ENCODE data around the gene KIT.

The KIT gene

DNA sequence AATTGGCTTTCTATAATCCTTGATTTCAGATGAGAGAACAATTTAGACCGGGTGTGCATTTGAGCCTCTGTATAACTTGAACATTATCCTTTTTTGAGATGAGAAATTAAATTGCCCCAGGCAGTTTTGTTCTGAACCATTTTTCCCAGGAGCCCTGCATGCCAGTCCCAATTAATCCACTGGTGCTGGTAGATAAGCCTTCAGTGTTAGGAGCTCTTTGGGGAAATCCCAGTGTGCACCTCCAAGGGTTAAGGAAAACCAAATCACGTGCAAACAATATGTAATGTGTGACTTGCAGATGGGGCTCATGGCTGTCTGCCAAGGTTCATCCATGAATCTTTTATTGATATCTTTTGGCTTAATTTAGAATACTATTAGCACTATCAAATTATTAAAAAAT, 43.2 kb downstream of the KIT start:
- Histone ChIP-seq H3K9me3 (ENCODE audit: control insufficient read depth in 2 of 2, low read length in 2 of 2) (no peaks in the 10 kb centered on the region), H3K9ac (ENCODE audit: low read length in 2 of 2) (no peak overlapping the region), H3K27ac (ENCODE audit: low read length) (no peak overlapping the region), H3K4me1 (ENCODE audit: control insufficient read depth, insufficient read depth, low read length) (no peaks in the 10 kb centered on the region), H3K36me3 (ENCODE audit: control insufficient read depth in 2 of 2, insufficient read depth in 2 of 2, low read length in 2 of 2) (no peaks in the 10 kb centered on the region), H3K27me3 (ENCODE audit: control insufficient read depth in 1 of 2, insufficient read depth in 2 of 2, low read length in 2 of 2) (no peaks in the 10 kb centered on the region), H3K4me3 (ENCODE audit: low read length in 2 of 2) (no peak overlapping the region)

- no peak overlapping the region for H3K27ac ChIP-seq (ENCODE audit: low read length)
- no peak overlapping the region for H3K4me3 ChIP-seq (ENCODE audit: low read length in 2 of 2)
- H3K9me3 ChIP-seq (ENCODE audit: control insufficient read depth in 2 of 2, low read length in 2 of 2): no peaks in the 10 kb centered on the region
- H3K4me1 ChIP-seq (ENCODE audit: control insufficient read depth, insufficient read depth, low read length): no peaks in the 10 kb centered on the region
- no peaks in the 10 kb centered on the region for H3K27me3 ChIP-seq (ENCODE audit: control insufficient read depth in 1 of 2, insufficient read depth in 2 of 2, low read length in 2 of 2)
- H3K9ac ChIP-seq (ENCODE audit: low read length in 2 of 2): no peak overlapping the region
- no peaks in the 10 kb centered on the region for H3K36me3 ChIP-seq (ENCODE audit: control insufficient read depth in 2 of 2, insufficient read depth in 2 of 2, low read length in 2 of 2)
Measured at GRCh38 chr4:54703182-54703581, 45.4 kb downstream of the KIT start.

DNA sequence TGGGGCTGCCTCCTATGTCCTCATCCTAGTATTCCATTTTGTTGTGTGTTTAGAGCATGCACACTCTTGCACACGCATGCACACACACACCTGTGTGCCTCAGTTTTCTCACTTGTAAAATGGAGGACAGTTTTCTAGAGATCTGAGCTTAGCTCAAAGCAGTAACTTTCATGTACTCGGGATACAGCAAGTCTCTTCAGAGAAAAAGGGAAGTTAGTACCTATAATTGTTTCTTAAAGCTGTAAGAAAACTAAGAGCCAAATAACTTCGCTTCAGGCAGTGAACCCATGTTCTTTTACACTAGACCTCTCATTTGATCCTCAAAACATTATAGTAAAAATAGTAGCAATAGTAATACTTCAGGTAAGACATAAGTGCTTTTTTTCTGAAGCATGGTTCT, 49.6 kb downstream of the KIT start:
- no peaks in the 10 kb centered on the region for H3K4me1 ChIP-seq (ENCODE audit: control insufficient read depth, insufficient read depth, low read length)
- no peak overlapping the region for H3K27ac ChIP-seq (ENCODE audit: low read length)
- H3K9ac ChIP-seq (ENCODE audit: low read length in 2 of 2): no peak overlapping the region
- no peaks in the 10 kb centered on the region for H3K27me3 ChIP-seq (ENCODE audit: control insufficient read depth in 1 of 2, insufficient read depth in 2 of 2, low read length in 2 of 2)
- no peaks in the 10 kb centered on the region for H3K9me3 ChIP-seq (ENCODE audit: control insufficient read depth in 2 of 2, low read length in 2 of 2)
- no peak overlapping the region for H3K4me3 ChIP-seq (ENCODE audit: low read length in 2 of 2)
- no peaks in the 10 kb centered on the region for H3K36me3 ChIP-seq (ENCODE audit: control insufficient read depth in 2 of 2, insufficient read depth in 2 of 2, low read length in 2 of 2)

DNA sequence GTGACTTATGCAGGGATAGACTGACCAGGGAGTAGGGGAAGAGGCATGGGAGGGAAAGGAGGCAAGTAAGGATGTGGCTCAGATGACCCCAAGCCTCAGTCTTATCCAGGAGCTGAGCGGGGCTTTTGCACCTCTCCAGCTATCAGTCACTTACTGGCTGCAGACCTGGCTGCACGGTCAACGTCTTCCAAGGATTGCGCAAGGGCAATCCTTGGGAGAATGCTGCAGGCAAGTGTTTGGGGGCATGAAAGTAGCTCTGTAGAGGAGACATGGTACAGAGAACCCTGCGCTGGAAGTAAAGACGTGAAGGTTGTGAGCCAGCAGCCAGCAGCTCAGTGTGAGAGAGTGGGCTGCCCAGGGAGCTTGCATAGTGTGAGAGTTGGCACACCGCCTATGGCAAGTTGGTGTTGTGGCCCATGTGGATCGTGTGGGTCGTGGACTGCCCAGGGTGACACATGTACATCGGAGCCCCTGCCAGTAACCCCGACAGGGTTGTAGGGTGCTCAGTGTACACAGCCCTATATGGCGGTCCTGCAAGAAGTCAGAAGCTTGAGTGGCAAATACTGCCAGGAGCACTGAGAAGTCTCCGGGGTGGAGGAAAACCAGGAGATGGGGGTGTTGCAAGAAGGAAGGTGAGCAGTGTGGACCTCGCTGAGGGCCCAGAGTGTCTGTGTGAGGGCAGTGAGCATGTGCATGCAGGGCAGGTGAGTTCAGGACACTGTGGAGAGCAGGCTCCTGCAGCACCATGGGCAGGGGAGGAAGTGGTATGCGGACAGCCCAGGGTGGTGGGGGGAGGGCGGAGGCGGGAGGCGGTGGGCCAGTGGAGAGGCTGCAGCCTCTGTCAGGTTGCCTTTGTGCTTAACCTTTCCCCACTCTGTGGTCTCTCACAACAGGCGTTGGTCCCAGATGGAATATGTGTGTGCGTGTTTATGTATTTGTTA, 50.9 kb downstream of the KIT start:
- Histone ChIP-seq H3K27ac (ENCODE audit: low read length) (no peak overlapping the region), H3K4me3 (ENCODE audit: low read length in 2 of 2) (no peak overlapping the region), H3K27me3 (ENCODE audit: control insufficient read depth in 1 of 2, insufficient read depth in 2 of 2, low read length in 2 of 2) (no peaks in the 10 kb centered on the region), H3K36me3 (ENCODE audit: control insufficient read depth in 2 of 2, insufficient read depth in 2 of 2, low read length in 2 of 2) (no peaks in the 10 kb centered on the region), H3K9me3 (ENCODE audit: control insufficient read depth in 2 of 2, low read length in 2 of 2) (no peaks in the 10 kb centered on the region), H3K9ac (ENCODE audit: low read length in 2 of 2) (no peak overlapping the region), H3K4me1 (ENCODE audit: control insufficient read depth, insufficient read depth, low read length) (no peaks in the 10 kb centered on the region)

DNA sequence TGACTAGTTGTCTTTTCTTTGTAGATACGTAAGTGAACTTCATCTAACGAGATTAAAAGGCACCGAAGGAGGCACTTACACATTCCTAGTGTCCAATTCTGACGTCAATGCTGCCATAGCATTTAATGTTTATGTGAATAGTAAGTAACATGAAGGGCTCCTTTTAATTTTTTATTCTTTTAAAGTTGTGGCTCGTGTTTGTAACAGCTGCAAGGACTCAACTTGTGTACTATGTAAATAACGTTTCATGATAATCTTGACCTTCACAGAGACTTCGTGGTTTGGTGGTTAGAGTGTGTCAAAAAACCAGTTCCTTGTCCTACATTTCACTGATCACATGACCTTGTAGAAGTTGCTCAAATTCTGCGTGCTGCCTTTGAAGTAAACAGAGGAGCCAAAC, 51.6 kb downstream of the KIT start:
- no peaks in the 10 kb centered on the region for H3K27me3 ChIP-seq (ENCODE audit: control insufficient read depth in 1 of 2, insufficient read depth in 2 of 2, low read length in 2 of 2)
- H3K27ac ChIP-seq (ENCODE audit: low read length): no peak overlapping the region
- no peak overlapping the region for H3K4me3 ChIP-seq (ENCODE audit: low read length in 2 of 2)
- H3K36me3 ChIP-seq (ENCODE audit: control insufficient read depth in 2 of 2, insufficient read depth in 2 of 2, low read length in 2 of 2): no peaks in the 10 kb centered on the region
- no peaks in the 10 kb centered on the region for H3K4me1 ChIP-seq (ENCODE audit: control insufficient read depth, insufficient read depth, low read length)
- no peak overlapping the region for H3K9ac ChIP-seq (ENCODE audit: low read length in 2 of 2)
- no peaks in the 10 kb centered on the region for H3K9me3 ChIP-seq (ENCODE audit: control insufficient read depth in 2 of 2, low read length in 2 of 2)

DNA sequence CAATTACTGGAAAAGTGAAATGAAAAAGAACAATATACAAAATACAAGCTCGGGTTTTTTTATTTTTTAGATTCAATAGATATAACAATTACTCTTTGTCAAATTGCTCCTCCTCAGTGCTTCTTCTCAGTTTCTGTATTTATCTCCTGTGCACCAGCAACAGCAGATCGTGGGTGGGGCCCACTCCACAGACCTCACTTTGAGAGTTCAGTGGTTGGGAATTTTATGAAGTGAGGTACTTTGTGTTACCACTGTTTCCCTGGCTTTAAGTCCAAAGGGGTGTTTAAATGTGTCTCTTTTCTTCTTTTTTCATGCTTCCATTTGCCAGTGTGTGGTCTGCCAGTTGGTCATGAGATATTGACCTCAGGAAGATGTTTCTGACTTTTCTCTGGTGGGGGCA, 54.4 kb downstream of the KIT start:
- no peak overlapping the region for H3K9ac ChIP-seq (ENCODE audit: low read length in 2 of 2)
- no peaks in the 10 kb centered on the region for H3K36me3 ChIP-seq (ENCODE audit: control insufficient read depth in 2 of 2, insufficient read depth in 2 of 2, low read length in 2 of 2)
- no peaks in the 10 kb centered on the region for H3K9me3 ChIP-seq (ENCODE audit: control insufficient read depth in 2 of 2, low read length in 2 of 2)
- H3K27me3 ChIP-seq (ENCODE audit: control insufficient read depth in 1 of 2, insufficient read depth in 2 of 2, low read length in 2 of 2): no peaks in the 10 kb centered on the region
- no peaks in the 10 kb centered on the region for H3K4me1 ChIP-seq (ENCODE audit: control insufficient read depth, insufficient read depth, low read length)
- no peak overlapping the region for H3K4me3 ChIP-seq (ENCODE audit: low read length in 2 of 2)
- H3K27ac ChIP-seq (ENCODE audit: low read length): no peak overlapping the region

- Histone ChIP-seq H3K27me3 (ENCODE audit: control insufficient read depth in 1 of 2, insufficient read depth in 2 of 2, low read length in 2 of 2) (no peaks in the 10 kb centered on the region), H3K4me3 (ENCODE audit: low read length in 2 of 2) (no peak overlapping the region), H3K9me3 (ENCODE audit: control insufficient read depth in 2 of 2, low read length in 2 of 2) (no peaks in the 10 kb centered on the region), H3K36me3 (ENCODE audit: control insufficient read depth in 2 of 2, insufficient read depth in 2 of 2, low read length in 2 of 2) (no peaks in the 10 kb centered on the region), H3K4me1 (ENCODE audit: control insufficient read depth, insufficient read depth, low read length) (no peaks in the 10 kb centered on the region), H3K9ac (ENCODE audit: low read length in 2 of 2) (no peak overlapping the region), H3K27ac (ENCODE audit: low read length) (no peak overlapping the region)
Measured at GRCh38 chr4:54714631-54715030, 56.9 kb downstream of the KIT start.

DNA sequence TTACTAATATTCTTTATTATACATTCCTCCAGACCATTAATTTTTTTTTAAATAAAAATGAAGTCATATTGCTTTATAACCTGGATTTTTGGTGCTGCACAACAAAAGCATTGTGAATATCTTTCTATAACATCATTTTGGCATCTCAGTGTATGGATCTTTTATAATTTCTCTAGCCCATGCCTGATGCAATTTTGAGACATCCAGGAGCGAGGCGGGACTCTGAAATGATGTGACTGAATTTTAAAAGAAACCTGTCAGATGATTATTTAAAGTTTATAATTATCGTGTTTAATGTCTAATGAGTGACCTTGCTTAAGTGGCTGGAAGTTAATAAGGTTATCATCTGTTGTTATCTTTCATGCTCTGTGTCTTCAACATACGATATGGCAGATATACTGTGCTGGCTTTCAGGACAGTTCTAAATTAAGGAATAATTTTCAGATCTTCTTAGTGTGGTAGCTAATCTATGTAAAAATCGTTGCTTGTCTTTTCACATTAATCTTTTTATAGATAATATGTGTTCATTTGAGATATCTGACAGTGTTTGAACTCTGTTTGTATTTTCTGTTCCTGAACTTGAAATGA, 58.8 kb downstream of the KIT start:
- Histone ChIP-seq H3K4me1 (ENCODE audit: control insufficient read depth, insufficient read depth, low read length) (no peaks in the 10 kb centered on the region), H3K9ac (ENCODE audit: low read length in 2 of 2) (no peak overlapping the region)

GRCh38 chr4:54717694-54718093, 59.9 kb downstream of the KIT start:
- Histone ChIP-seq H3K4me3 (ENCODE audit: low read length in 2 of 2) (no peak overlapping the region), H3K9me3 (ENCODE audit: control insufficient read depth in 2 of 2, low read length in 2 of 2) (no peaks in the 10 kb centered on the region), H3K36me3 (ENCODE audit: control insufficient read depth in 2 of 2, insufficient read depth in 2 of 2, low read length in 2 of 2) (no peaks in the 10 kb centered on the region), H3K9ac (ENCODE audit: low read length in 2 of 2) (no peak overlapping the region), H3K27me3 (ENCODE audit: control insufficient read depth in 1 of 2, insufficient read depth in 2 of 2, low read length in 2 of 2) (no peaks in the 10 kb centered on the region), H3K4me1 (ENCODE audit: control insufficient read depth, insufficient read depth, low read length) (no peaks in the 10 kb centered on the region), H3K27ac (ENCODE audit: low read length) (no peak overlapping the region)

More for the DNA sequence above, 58.8 kb downstream of the KIT start:
- Histone ChIP-seq H3K4me3 (ENCODE audit: low read length in 2 of 2) (no peak overlapping the region), H3K27me3 (ENCODE audit: control insufficient read depth in 1 of 2, insufficient read depth in 2 of 2, low read length in 2 of 2) (no peaks in the 10 kb centered on the region), H3K36me3 (ENCODE audit: control insufficient read depth in 2 of 2, insufficient read depth in 2 of 2, low read length in 2 of 2) (no peaks in the 10 kb centered on the region), H3K27ac (ENCODE audit: low read length) (no peak overlapping the region), H3K9me3 (ENCODE audit: control insufficient read depth in 2 of 2, low read length in 2 of 2) (no peaks in the 10 kb centered on the region)

GRCh38 chr4:54719378-54719777, 61.6 kb downstream of the KIT start:
- no peaks in the 10 kb centered on the region for H3K4me1 ChIP-seq (ENCODE audit: control insufficient read depth, insufficient read depth, low read length)
- H3K27ac ChIP-seq (ENCODE audit: low read length): no peak overlapping the region
- no peaks in the 10 kb centered on the region for H3K9me3 ChIP-seq (ENCODE audit: control insufficient read depth in 2 of 2, low read length in 2 of 2)
- no peak overlapping the region for H3K4me3 ChIP-seq (ENCODE audit: low read length in 2 of 2)
- H3K36me3 ChIP-seq (ENCODE audit: control insufficient read depth in 2 of 2, insufficient read depth in 2 of 2, low read length in 2 of 2): no peaks in the 10 kb centered on the region
- no peak overlapping the region for H3K9ac ChIP-seq (ENCODE audit: low read length in 2 of 2)
- H3K27me3 ChIP-seq (ENCODE audit: control insufficient read depth in 1 of 2, insufficient read depth in 2 of 2, low read length in 2 of 2): no peaks in the 10 kb centered on the region

GRCh38 chr4:54723220-54723619, 65.5 kb downstream of the KIT start:
- Histone ChIP-seq H3K27me3 (ENCODE audit: control insufficient read depth in 1 of 2, insufficient read depth in 2 of 2, low read length in 2 of 2) (no peaks in the 10 kb centered on the region), H3K9me3 (ENCODE audit: control insufficient read depth in 2 of 2, low read length in 2 of 2) (no peaks in the 10 kb centered on the region), H3K36me3 (ENCODE audit: control insufficient read depth in 2 of 2, insufficient read depth in 2 of 2, low read length in 2 of 2) (no peaks in the 10 kb centered on the region), H3K4me1 (ENCODE audit: control insufficient read depth, insufficient read depth, low read length) (no peaks in the 10 kb centered on the region), H3K4me3 (ENCODE audit: low read length in 2 of 2) (no peak overlapping the region), H3K9ac (ENCODE audit: low read length in 2 of 2) (no peak overlapping the region), H3K27ac (ENCODE audit: low read length) (no peak overlapping the region)
